ENCODE measurements around the gene WDR45. TPM values are rescaled to one million over a fixed set of nuclear protein-coding genes. Genes with fewer than 3 reads are reported as not detected.
"Not testable (repeated sequence)": the region's sequence is repeated elsewhere in the genome, so short reads cannot be mapped to it uniquely, and the experiment has no call there.

The WDR45 gene
- 55.5 TPM for polyA plus RNA-seq (2013, experiment 1 of 2)
- polyA plus RNA-seq (2013, experiment 2 of 2), result 52.6 TPM

GRCh38 chrX:49079489-49080428, at the start of gene WDR45:
Gene WDR45, minus strand, starts transcription at chrX:49079887. Its CDS starts 1,792 bp downstream, at chrX:49078095.
- H3K4me2 ChIP-seq (ENCODE audit: low read length, poor library complexity, severe bottlenecking), result peak within 1 kb of the TSS; percentile 56
- WGBS, result under 1% methylated on average over 35 of the region's 55 CpGs
- peak within 1 kb of the TSS; percentile 94 for H3K9ac ChIP-seq (ENCODE audit: low read length)
- no peak within 1 kb of the TSS for H3K23ac ChIP-seq (ENCODE audit: low read length in 2 of 2)
- H3K4me3 ChIP-seq (ENCODE audit: insufficient read depth in 1 of 2, low read depth in 1 of 2, low read length in 2 of 2), result peak within 1 kb of the TSS; percentile 70 to 84
- H2AK5ac ChIP-seq (ENCODE audit: low read length, severe bottlenecking), result peak within 1 kb of the TSS; percentile 54
- peaks cover 4% of the 10 kb centered on the region for H3K79me1 ChIP-seq (replicated peaks; ENCODE audit: low read length, poor library complexity, severe bottlenecking)
- DNase-seq, result peak; percentile 78
- H2BK12ac ChIP-seq (ENCODE audit: low read length in 2 of 2), result no peak within 1 kb of the TSS
- peak within 1 kb of the TSS; percentile 80 for H4K91ac ChIP-seq (ENCODE audit: low read length)
- peak within 1 kb of the TSS in 1 of 2 experiments; percentile 95 for H3K4ac ChIP-seq (ENCODE audit: low read depth in 1 of 2, low read length in 2 of 2)
- H3K27me3 ChIP-seq (ENCODE audit: control insufficient read depth in 1 of 2, insufficient read depth in 1 of 2, low read length in 2 of 2), result no peaks in the 10 kb centered on the region
- H3K27ac ChIP-seq (ENCODE audit: low read length, poor library complexity, severe bottlenecking), result peak within 1 kb of the TSS; percentile 77
- H2AFZ ChIP-seq (ENCODE audit: low read depth, low read length), result no peak within 1 kb of the TSS
- peak within 1 kb of the TSS; percentile 85 for H2BK120ac ChIP-seq (ENCODE audit: low read depth, low read length)
- H3K14ac ChIP-seq (ENCODE audit: low read length in 2 of 2), result peak within 1 kb of the TSS in 1 of 2 experiments; percentile 71
- H2BK5ac ChIP-seq (ENCODE audit: low read depth, low read length, poor library complexity, severe bottlenecking), result peak within 1 kb of the TSS; percentile 38
- H2BK15ac ChIP-seq (ENCODE audit: low read depth, poor library complexity, severe bottlenecking), result peak within 1 kb of the TSS; percentile 52
- no peaks in the 10 kb centered on the region for H3K9me3 ChIP-seq (ENCODE audit: control insufficient read depth, low read length)
- peak within 1 kb of the TSS; percentile 84 for H4K8ac ChIP-seq (ENCODE audit: low read length)
- H3K18ac ChIP-seq (ENCODE audit: low read depth in 1 of 2, low read length in 2 of 2), result peak within 1 kb of the TSS; percentile 85 to 86
- peaks cover 6% of the 10 kb centered on the region for H3K4me1 ChIP-seq (ENCODE audit: control insufficient read depth, insufficient read depth, low read depth, low read length)
- H3K36me3 ChIP-seq (ENCODE audit: control insufficient read depth in 1 of 2, insufficient read depth in 2 of 2, low read depth in 1 of 2, low read length in 2 of 2), result peaks cover 19 to 28% of the 10 kb centered on the region in 2 experiments

- Histone ChIP-seq H3K18ac (ENCODE audit: low read depth in 1 of 2, low read length in 2 of 2) (no peak overlapping the region), H2BK5ac (ENCODE audit: low read depth, low read length, poor library complexity, severe bottlenecking) (no peak overlapping the region), H3K27ac (ENCODE audit: low read length, poor library complexity, severe bottlenecking) (no peak overlapping the region), H3K4me3 (ENCODE audit: insufficient read depth in 1 of 2, low read depth in 1 of 2, low read length in 2 of 2) (no peak overlapping the region), H2AK5ac (ENCODE audit: low read length, severe bottlenecking) (no peak overlapping the region), H3K14ac (ENCODE audit: low read length in 2 of 2) (no peak overlapping the region), H3K4me2 (ENCODE audit: low read length, poor library complexity, severe bottlenecking) (no peak overlapping the region), H2BK15ac (ENCODE audit: low read depth, poor library complexity, severe bottlenecking) (no peak overlapping the region), H2BK120ac (ENCODE audit: low read depth, low read length) (no peak overlapping the region), H3K36me3 (ENCODE audit: control insufficient read depth in 1 of 2, insufficient read depth in 2 of 2, low read depth in 1 of 2, low read length in 2 of 2) (no peaks in the 10 kb centered on the region), H3K9ac (ENCODE audit: low read length) (no peak overlapping the region), H4K91ac (ENCODE audit: low read length) (no peak overlapping the region), H4K8ac (ENCODE audit: low read length) (no peak overlapping the region), H3K23ac (ENCODE audit: low read length in 2 of 2) (no peak overlapping the region), H3K4ac (ENCODE audit: low read depth in 1 of 2, low read length in 2 of 2) (no peak overlapping the region), H3K79me1 (replicated peaks; ENCODE audit: low read length, poor library complexity, severe bottlenecking) (no peaks in the 10 kb centered on the region), H2BK12ac (ENCODE audit: low read length in 2 of 2) (no peak overlapping the region), H3K27me3 (ENCODE audit: control insufficient read depth in 1 of 2, insufficient read depth in 1 of 2, low read length in 2 of 2) (no peaks in the 10 kb centered on the region), H3K9me3 (ENCODE audit: control insufficient read depth, low read length) (no peaks in the 10 kb centered on the region), H3K4me1 (ENCODE audit: control insufficient read depth, insufficient read depth, low read depth, low read length) (no peaks in the 10 kb centered on the region), H2AFZ (ENCODE audit: low read depth, low read length) (no peak overlapping the region)
- DNase-seq, result no peak
- WGBS, result 95% methylated on average over 4 of the region's 4 CpGs
Measured at GRCh38 chrX:49129427-49129826, 49.7 kb upstream of the WDR45 start.

- 85% methylated on average over 9 of the region's 13 CpGs for WGBS
- H4K91ac ChIP-seq (ENCODE audit: low read length), result not testable (repeated sequence)
Measured at GRCh38 chrX:49127742-49128258, 48.1 kb upstream of the WDR45 start.

GRCh38 chrX:49122499-49122898, 42.8 kb upstream of the WDR45 start:
- no peak overlapping the region for H3K18ac ChIP-seq (ENCODE audit: low read depth in 1 of 2, low read length in 2 of 2)
- H3K4ac ChIP-seq (ENCODE audit: low read depth in 1 of 2, low read length in 2 of 2), result no peak overlapping the region
- H3K23ac ChIP-seq (ENCODE audit: low read length in 2 of 2), result no peak overlapping the region
- H3K36me3 ChIP-seq (ENCODE audit: control insufficient read depth in 1 of 2, insufficient read depth in 2 of 2, low read depth in 1 of 2, low read length in 2 of 2), result peaks cover 12 to 21% of the 10 kb centered on the region in 2 experiments
- 100% methylated on average over 3 of the region's 5 CpGs for WGBS
- H3K27ac ChIP-seq (ENCODE audit: low read length, poor library complexity, severe bottlenecking), result no peak overlapping the region
- H4K8ac ChIP-seq (ENCODE audit: low read length), result no peak overlapping the region
- H3K27me3 ChIP-seq (ENCODE audit: control insufficient read depth in 1 of 2, insufficient read depth in 1 of 2, low read length in 2 of 2), result peaks cover 0 to 13% of the 10 kb centered on the region in 2 experiments
- no peak for DNase-seq
- H2AK5ac ChIP-seq (ENCODE audit: low read length, severe bottlenecking), result no peak overlapping the region
- no peak overlapping the region for H2BK15ac ChIP-seq (ENCODE audit: low read depth, poor library complexity, severe bottlenecking)
- no peak overlapping the region for H3K14ac ChIP-seq (ENCODE audit: low read length in 2 of 2)
- H3K4me1 ChIP-seq (ENCODE audit: control insufficient read depth, insufficient read depth, low read depth, low read length), result peaks cover 5% of the 10 kb centered on the region
- peak overlapping the region; percentile 95 for H3K9ac ChIP-seq (ENCODE audit: low read length)
- H3K9me3 ChIP-seq (ENCODE audit: control insufficient read depth, low read length), result no peaks in the 10 kb centered on the region
- H2AFZ ChIP-seq (ENCODE audit: low read depth, low read length), result no peak overlapping the region
- H2BK120ac ChIP-seq (ENCODE audit: low read depth, low read length), result no peak overlapping the region
- peak overlapping the region; percentile 81 for H3K4me2 ChIP-seq (ENCODE audit: low read length, poor library complexity, severe bottlenecking)
- H4K91ac ChIP-seq (ENCODE audit: low read length), result no peak overlapping the region
- peak overlapping the region in 1 of 2 experiments; percentile 87 for H3K4me3 ChIP-seq (ENCODE audit: insufficient read depth in 1 of 2, low read depth in 1 of 2, low read length in 2 of 2)
- no peak overlapping the region for H2BK12ac ChIP-seq (ENCODE audit: low read length in 2 of 2)
- H3K79me1 ChIP-seq (replicated peaks; ENCODE audit: low read length, poor library complexity, severe bottlenecking), result peaks cover 10% of the 10 kb centered on the region
- no peak overlapping the region for H2BK5ac ChIP-seq (ENCODE audit: low read depth, low read length, poor library complexity, severe bottlenecking)

More at GRCh38 chrX:49127742-49128258, 48.1 kb upstream of the WDR45 start:
- not testable (repeated sequence) for H3K4me3 ChIP-seq (ENCODE audit: insufficient read depth in 1 of 2, low read depth in 1 of 2, low read length in 2 of 2); H3K18ac ChIP-seq (ENCODE audit: low read depth in 1 of 2, low read length in 2 of 2); H2BK5ac ChIP-seq (ENCODE audit: low read depth, low read length, poor library complexity, severe bottlenecking); H2AFZ ChIP-seq (ENCODE audit: low read depth, low read length); H4K8ac ChIP-seq (ENCODE audit: low read length); H3K4me1 ChIP-seq (ENCODE audit: control insufficient read depth, insufficient read depth, low read depth, low read length); H3K27me3 ChIP-seq (ENCODE audit: control insufficient read depth in 1 of 2, insufficient read depth in 1 of 2, low read length in 2 of 2); H2BK120ac ChIP-seq (ENCODE audit: low read depth, low read length); DNase-seq; H2BK15ac ChIP-seq (ENCODE audit: low read depth, poor library complexity, severe bottlenecking); H3K36me3 ChIP-seq (ENCODE audit: control insufficient read depth in 1 of 2, insufficient read depth in 2 of 2, low read depth in 1 of 2, low read length in 2 of 2); H2AK5ac ChIP-seq (ENCODE audit: low read length, severe bottlenecking); H3K79me1 ChIP-seq (replicated peaks; ENCODE audit: low read length, poor library complexity, severe bottlenecking); H3K4me2 ChIP-seq (ENCODE audit: low read length, poor library complexity, severe bottlenecking); H3K4ac ChIP-seq (ENCODE audit: low read depth in 1 of 2, low read length in 2 of 2); H3K9ac ChIP-seq (ENCODE audit: low read length); H3K23ac ChIP-seq (ENCODE audit: low read length in 2 of 2); H3K9me3 ChIP-seq (ENCODE audit: control insufficient read depth, low read length); H3K14ac ChIP-seq (ENCODE audit: low read length in 2 of 2); H3K27ac ChIP-seq (ENCODE audit: low read length, poor library complexity, severe bottlenecking); H2BK12ac ChIP-seq (ENCODE audit: low read length in 2 of 2)
